HG02798 (cell line): ENCODE data around the gene GOLGA6A.

Experiments used
- ATAC-seq: cut with Tn5 transposase; IDR thresholded peaks from one replicate; pipeline ENCODE4 v1.9.1; 2021; ENCODE audit warnings: mild to moderate bottlenecking; ENCODE audit not compliant: unreplicated experiment, poor library complexity

The GOLGA6A gene

GRCh38 chr15:74037171-74038117 lies 44.9 kb downstream of the GOLGA6A start:
- ATAC-seq = no peak

DNA sequence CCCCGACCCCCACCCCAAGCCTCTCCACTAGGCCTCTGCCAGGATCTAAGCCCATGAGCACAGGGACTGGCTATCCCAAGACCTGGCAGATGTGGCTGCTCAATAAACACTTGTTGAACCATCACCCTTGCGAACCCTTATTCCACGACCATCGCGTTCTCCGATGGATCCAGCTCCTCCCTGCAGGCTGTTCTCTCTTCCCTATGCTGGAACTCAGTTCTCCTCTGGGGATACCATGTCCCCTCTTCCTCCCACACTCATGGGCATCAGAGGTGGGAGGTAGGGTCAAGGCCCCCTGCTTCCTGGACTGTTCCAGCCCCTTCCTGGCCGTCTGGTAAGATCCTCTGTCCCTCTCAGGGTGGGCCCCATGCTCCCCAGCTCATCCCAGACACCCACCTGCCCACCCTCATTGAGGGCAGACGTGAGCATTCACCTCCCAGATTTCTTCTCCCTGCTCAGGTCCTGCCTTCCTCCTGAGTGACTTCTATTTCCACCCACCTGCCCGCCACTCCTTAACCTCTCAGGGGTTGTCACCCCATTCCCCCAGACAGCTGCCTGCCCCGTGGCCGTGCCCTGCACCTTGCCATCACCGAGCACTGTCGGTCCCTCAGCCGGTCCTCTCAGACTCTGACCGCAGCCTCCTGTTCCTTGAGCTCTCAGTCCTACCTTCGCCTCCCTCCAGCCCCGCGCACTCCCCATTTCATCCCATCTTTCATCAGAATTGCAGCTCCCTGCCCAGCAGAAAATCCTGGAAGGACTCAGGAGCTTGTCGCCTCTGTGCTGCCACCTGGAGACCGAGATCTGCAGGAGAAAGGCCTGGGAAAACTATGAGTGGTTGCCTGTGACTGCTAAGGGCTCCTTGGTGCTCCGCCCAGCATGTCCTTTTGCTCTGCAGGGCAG lies 45.8 kb downstream of the GOLGA6A start:
- no peak for ATAC-seq

DNA sequence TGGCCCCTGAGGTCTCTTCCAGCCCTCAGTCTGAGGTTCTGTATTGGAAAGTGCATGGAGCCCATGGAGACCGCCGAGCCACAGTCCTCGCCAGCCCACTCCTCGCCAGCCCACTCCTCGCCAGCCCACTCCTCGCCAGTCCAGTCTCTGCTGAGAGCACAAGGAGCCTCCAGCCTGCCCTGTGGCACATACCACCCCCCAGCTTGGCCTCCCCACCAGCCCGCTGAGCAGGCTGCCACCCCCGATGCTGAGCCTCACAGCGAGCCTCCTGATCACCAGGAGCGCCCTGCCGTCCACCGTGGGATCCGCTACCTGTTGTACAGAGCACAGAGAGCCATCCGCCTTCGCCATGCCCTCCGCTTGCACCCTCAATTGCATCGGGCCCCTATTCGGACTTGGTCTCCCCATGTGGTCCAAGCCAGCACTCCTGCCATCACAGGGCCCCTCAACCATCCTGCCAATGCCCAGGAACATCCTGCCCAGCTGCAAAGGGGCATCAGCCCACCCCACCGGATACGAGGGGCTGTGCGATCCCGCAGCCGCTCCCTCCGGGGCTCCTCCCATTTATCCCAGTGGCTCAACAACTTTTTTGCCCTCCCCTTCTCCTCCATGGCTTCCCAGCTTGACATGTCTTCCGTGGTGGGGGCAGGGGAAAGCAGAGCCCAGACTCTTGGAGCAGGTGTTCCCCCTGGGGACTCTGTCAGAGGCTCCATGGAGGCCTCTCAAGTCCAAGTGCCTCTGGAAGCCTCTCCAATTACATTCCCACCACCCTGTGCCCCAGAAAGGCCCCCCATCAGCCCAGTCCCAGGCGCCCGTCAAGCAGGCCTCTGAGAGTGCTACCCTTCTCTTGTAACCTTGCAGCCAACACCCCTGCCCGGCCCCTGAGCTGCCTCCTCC lies 47.0 kb downstream of the GOLGA6A start:
- no peak for ATAC-seq

DNA sequence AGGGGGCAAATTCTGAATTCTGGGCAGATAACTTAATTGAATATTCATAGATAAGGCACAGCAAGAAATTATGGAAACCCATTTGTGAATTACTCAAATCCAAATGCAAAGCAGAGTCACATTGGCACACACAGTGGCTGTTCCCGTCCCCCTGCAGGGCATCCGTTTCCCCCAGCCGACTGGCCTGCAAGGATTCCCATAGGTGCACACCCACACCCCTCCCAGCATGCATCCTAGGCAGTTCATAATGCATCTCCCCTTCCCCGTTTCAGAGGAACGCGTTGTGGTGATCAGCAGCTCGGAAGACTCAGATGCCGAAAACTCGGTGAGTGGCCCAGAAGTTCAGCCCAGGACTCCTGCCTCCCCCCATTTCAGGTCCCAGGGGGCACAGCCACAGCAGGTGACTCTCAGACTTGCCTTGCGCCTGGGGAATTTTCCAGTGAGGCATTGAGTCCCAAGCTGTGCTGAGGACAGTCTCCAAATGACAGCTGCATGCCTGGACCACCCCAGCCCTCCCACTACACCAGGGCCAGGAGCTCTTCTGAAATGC lies 48.1 kb downstream of the GOLGA6A start:
- no peak for ATAC-seq

- ATAC-seq = no peak
Observed at GRCh38 chr15:74032606-74033561, 49.5 kb downstream of the GOLGA6A start.

GRCh38 chr15:74032046-74032445 lies 50.3 kb downstream of the GOLGA6A start:
- ATAC-seq = no peak

DNA sequence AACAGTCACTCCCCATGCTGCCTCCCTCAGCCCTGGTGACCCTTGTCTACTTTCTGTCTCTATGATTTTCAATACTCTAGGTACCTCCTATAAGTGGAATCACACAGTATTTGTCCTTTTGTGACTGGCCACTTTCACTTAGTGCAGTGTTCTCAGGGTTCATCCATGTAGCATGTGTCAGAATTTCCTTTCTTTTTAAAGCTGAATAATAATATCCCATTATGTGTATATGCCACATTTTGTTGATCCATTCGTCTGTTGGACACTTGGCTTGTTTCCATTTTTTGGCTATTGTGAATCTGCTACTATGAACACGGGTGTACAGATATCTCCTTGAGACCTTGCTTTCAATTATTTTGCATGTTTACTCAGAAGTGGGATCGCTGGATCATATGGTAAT lies 53.7 kb downstream of the GOLGA6A start:
- no peak for ATAC-seq

DNA sequence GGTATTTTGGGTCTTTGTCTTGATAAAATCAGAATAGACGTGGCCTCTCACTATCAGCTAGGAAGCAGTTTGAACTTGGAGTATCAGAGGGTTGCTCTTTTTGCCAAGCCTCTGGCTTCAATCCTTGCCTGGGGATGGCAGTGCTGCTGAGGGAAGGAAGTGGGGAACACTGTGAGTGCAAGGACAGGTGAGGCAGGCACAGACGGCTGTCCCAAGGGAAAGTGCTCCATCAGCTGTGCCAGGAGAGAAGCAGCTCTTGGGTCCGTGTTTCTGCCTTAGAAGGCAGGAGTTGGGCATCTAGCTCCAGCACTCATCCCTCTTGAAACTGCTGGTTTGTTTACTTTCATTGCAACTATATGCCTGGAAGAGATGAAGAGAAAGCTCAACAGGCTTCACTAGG lies 54.7 kb downstream of the GOLGA6A start:
- no peak for ATAC-seq

- ATAC-seq = no peak
Observed at GRCh38 chr15:74025436-74025835, 56.9 kb downstream of the GOLGA6A start.

DNA sequence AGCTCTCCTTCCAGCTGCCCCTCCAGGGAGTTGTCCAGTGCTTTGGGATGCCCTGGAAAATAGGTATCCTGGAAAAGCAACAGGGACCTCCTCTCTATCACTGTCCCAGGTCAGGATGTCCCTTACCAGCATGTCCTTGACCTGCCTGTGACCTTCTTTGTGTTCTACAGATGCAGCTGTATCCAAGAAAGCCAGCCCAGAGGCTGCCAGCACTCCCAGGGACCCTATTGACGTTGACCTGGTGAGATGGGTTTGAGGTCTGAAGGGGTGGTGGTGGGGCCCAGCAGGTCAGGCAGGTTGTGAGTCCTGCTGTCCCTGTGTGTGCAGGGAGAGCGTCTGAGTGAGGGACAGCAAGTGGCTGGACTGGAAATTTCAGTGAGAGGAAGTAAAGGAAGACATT lies 57.7 kb downstream of the GOLGA6A start:
- ATAC-seq = no peak

- no peak for ATAC-seq
Observed at GRCh38 chr15:74022706-74023470, 59.5 kb downstream of the GOLGA6A start.
